GM18517 (cell line): ENCODE measurements around the gene LTA4H.
A peak's percentile ranks its signal among the peaks of the same experiment; 100 is the strongest.

ENCODE experiments used
- ATAC-seq: cut with Tn5 transposase; IDR thresholded peaks from one replicate; pipeline ENCODE4 v1.9.1; 2021; ENCODE audit warnings: mild to moderate bottlenecking, moderate library complexity; ENCODE audit not compliant: unreplicated experiment

Gene LTA4H

DNA sequence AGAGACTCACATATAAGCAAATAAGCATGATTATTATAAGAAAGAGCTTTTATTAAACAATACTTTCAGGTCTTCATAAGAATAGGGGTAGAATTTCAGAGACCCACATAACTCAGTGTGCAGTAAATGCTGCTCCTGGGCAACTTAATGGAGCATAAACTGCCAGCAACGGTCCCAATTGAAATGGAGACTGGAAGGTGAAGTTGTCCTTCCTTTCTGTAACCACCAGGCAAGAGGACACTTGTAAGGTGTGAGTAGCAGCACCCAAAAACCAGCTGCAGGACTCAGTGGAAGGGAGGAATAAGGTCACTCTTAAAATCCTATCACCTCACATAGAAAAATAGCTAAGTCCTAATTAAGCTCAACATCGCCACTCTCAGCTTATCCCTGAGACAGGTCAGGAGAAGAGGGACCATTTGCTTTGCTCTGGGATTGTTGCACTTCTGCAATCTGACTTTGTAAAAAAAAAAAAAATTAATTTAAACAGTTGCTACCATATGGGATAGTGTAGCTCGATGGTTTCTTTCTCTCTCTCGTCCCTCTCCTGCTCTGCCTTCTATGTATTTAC is 22.7 kb upstream of the LTA4H start:
- no peak for ATAC-seq

DNA sequence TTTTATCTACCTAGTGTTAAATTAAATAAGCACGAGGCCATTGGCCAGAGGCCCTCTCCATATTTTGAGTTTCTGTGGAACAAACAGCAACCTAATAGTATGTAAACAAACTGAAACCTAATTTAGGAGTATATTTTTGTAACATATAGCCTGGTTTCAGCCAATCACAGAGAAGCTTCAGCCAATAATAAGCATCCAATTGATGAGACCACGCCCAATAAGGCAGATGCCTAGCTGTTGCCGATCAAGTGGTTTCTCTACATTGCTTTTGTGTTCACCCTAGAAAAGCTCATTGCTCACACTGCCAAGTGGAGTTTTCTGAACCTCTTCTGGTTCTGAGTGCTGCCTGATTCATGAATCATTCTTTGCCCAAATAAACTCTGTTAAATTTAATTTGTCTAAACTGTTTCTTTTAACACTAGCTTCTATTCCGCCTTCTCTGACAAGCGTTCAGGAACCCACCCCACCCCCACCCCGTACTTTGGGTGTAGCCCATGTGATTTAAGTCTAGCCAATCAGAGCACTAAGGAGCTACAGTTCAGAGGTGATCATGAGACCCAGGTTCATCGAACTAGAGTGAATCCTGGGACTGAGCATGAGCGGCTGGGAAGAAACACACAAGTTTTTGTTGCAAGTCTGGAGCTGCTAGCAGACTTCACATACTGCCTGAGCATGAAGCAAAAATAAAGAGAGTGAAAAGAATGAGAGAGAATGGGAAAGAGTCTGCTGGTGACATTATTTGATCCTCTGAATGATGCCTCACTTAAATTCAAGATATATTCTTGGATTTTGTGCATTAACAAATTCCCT is 21.5 kb upstream of the LTA4H start:
- no peak for ATAC-seq

DNA sequence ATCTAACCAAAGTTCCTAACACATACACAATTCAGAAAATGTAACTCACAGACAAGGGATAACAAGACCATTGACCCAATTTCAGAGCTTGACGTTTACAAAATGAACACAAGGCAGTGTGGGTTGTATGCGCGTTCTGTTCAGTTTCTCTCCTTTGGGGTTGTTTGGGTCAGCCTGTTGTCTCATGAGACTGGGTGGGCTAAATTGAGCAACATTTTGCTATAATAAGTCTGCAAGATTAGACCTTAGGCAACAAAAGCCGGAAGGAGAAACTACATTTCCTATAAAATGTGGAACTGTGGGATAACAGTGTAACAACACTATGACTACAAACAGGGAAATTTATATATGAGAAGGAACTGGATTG is 18.8 kb upstream of the LTA4H start:
- no peak for ATAC-seq

DNA sequence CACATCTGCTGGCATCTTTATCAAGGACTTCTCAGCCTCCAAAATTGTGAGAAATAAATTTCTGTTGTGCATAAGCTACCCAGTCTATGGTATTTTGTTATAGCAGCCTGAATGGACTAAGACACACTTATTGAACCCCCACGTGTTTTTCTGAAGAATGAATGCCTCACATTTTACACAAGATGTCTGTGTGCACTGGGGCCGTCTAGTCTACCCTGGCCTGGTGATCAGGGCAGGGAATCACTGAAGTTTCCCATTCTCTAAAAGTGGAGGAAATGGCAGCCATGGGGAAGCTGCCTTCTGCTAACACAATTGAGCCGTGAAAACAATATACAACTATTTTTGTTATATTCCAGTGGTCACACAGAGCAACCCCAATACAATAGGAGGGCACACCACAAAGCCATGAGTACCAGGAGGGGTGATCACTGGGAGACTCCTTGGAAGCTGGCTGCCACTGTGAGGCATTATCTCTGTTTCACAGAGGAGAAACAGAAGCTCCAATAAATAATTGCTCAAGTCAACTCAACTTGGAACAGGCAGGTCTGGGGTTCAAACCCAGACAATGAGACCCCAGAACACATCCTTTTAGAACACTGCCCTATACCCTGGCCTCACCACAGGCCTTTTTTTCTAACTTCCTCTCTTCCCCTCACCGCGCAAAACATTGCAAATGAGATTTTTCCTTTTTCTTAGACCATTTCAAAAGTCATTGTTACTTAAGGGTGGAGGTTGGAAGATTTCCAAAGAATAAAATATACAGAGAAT is 18.3 kb upstream of the LTA4H start:
- no peak for ATAC-seq

DNA sequence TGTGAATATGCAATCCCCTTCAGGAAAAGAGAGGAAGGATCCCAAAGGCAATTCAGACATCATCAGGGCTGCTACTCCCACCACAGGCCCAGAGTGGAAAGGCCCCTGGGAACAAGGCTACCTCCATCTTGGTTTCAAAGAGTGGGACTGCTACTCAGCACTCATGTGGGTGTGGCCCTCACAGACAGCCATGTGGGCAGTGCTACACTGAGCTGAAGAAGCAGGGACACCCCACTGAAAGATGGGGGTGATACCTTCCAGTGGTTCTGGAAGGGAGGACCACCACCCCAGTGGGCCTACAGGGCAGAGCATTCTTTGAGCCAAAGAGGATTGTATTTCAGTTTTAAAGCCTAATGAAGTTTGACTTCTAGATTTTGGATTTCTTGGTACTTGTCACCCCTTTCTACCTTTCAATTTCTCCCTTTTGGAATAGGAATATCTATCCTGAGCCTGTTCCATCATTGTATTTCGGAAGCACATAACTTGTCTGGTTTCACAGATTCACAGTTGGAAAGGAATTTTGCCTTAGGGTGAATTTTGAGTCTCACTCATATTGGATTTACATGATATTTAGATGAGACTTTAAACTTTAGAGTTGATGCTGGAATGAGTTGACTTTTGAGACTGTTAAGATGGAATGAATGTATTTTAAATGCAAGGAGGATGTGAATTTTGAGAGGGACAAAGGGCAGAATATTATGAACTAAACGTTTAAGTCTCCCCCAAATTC is 16.5 kb upstream of the LTA4H start:
- no peak for ATAC-seq

DNA sequence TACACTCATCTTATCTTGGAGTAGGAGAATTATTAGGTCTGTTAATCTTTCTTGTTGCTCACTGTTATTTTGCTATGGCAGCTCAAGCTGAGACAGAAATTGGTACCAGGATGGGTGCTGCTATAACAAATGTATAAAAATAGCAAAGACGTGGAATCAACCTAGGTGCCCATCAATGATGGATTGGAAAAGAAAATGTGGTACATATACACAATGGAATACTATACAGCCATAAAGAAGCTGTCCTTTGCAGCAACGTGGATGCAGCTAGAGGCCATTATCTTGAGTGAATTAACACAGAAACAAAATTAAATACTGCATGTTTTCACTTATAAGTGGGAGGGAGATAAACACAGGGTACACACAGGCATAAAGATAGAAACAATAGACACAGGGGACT is 14.8 kb upstream of the LTA4H start:
- no peak for ATAC-seq

DNA sequence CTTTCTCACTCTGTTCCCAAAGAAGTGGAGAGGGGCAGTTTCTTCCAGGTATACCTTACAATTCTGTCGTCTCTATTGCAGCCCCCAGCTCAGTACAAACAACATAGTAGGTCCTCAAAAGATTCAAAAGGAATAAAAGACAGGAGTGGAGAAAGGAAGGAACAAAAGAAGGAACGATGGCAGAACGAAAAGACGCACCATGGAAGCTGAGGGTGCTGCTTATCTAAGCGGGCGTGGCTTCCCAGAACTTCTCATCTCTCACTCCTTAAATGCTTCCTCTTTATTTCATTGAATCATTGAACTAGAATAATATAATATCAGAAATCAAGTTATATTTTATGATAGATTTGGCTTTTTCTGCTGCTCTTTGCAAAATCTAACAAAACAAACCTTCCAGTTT is 13.7 kb upstream of the LTA4H start:
- ATAC-seq = no peak

DNA sequence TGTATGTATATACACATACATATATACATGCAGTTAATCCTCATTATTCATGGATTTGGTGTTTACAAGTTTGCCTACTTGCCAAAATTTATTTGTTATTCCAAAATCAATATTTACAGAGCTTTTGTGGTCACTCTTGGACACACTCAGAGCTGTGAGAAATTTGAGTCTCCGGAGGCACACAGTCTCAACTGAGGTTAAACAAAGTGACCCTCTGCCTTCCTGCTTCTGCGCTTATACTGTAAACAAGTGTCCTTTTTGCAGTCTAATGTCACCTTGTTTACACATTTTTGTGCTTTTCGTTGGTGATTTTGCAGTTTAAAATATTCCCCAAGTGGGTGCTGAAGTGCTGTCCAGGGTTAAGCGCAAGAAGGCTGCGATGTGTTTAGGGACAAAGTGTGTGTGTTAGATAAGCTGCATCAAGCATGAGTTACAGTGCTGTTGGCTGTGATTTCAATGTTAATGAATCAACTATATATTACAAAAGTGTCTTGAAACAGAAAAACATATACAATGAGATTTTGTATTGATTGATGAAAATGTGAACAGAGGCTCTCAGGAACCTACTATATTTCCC is 13.1 kb upstream of the LTA4H start:
- ATAC-seq = no peak

DNA sequence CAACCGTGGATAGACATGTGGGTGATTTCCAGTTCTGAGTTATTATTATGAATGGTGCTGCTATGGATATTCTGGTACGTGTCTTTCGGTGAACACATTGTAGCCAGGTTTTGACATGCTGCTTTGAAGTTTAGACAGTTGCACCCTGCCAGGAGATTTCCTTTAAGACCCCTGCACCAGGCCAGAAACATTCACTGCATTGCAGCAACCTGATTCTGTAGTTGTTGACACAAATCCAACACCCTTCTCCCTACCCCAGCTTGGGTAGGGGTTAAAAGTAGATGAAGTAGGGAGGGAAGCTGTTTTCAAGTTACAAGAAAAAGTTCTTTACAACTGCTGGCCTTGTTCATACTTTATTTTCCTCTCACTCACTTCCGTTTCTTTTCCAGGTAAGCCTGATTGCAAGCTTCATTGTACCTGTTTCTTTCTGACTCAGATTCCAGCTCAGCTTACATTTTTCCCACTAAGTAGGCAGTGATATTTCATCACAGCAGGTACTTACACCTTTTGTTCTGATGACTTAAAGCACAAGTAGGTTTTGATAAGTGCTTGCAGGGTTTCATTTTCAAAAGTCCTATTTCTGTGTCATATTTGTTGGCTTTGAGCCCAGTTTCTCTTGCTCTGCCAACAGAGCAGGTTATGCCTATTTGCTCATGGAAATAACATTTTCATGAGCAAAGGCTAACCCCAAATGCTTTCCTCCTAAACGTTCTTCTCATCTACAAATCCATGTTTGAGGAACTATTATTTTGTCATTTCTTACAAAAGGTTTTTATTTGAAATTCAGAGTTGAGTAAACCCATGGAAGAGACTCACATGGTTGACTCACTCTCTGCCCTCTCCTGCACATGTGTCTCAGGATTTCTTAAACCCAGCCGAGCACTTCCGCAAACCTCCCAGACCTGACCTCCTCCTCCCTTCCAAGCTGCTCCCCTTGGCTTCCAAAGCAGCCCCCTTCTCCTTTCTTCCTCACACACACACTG is 12.1 kb upstream of the LTA4H start:
- peak; percentile 87 for ATAC-seq

DNA sequence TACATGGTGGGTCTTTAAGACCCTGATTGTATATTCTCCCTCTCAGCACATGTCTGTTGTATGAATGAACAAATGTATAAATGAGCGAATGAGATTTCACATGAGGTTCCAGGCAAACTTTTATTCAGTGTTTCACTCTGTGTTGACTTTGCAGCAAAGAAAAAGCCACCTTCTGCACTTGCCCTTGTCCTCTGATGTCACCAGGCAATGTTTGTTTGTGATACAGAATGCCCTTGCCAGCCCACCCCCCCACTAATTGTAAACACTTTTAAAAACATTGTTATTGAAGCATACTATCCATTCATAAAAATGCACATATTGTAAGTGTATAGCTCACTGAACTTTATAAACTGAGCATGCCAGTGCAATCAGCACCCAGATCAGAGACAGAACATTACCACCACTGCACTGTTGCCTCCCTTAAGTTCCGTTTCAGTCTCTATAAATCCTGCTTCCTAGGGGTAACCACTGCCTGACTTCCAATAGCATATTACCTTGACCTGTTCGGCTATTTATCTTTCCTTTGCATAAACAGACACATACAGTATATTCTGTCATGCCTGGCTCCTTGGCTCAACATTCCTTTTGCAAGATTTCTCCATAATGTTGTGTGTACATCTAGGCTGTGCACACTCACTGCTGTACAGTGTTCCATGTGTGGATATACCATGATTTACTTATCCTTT is 11.3 kb upstream of the LTA4H start:
- no peak for ATAC-seq

DNA sequence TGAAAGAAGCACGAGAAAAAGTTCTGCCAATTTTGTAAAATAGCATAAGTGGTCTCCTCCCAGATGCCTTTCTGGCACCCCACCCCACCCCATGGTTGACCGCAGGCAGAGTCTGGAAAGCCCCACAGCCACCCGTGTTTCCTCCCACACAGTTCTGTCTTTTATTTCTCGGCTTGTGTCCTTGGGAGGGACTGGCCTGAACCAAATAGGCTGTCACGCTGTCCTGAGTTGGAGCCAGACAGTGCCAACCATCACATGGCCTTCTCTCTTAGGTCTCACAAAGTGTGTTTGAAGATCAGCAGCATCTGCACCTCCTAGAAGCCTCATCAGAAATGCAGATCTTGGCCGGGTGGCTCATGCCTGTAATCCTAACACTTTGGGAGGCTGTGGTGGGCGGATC is 10.2 kb upstream of the LTA4H start:
- ATAC-seq = no peak

DNA sequence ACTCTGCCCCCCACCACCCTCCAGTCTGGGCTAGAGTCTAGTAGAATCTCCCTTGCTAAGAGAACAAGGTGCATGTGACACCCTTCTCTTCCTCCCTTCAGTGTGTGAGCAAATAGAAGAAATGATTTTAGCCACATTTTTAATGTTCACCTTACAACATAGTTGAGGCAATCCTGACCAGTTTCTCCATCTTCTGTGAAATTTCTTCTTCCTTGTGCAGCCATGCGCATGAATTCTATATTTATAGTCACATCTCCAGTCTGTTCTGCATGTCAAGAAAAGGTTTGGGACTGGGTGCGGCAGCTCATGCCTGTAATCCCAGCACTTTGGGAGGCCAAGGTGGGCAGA is 9.5 kb upstream of the LTA4H start:
- no peak for ATAC-seq

DNA sequence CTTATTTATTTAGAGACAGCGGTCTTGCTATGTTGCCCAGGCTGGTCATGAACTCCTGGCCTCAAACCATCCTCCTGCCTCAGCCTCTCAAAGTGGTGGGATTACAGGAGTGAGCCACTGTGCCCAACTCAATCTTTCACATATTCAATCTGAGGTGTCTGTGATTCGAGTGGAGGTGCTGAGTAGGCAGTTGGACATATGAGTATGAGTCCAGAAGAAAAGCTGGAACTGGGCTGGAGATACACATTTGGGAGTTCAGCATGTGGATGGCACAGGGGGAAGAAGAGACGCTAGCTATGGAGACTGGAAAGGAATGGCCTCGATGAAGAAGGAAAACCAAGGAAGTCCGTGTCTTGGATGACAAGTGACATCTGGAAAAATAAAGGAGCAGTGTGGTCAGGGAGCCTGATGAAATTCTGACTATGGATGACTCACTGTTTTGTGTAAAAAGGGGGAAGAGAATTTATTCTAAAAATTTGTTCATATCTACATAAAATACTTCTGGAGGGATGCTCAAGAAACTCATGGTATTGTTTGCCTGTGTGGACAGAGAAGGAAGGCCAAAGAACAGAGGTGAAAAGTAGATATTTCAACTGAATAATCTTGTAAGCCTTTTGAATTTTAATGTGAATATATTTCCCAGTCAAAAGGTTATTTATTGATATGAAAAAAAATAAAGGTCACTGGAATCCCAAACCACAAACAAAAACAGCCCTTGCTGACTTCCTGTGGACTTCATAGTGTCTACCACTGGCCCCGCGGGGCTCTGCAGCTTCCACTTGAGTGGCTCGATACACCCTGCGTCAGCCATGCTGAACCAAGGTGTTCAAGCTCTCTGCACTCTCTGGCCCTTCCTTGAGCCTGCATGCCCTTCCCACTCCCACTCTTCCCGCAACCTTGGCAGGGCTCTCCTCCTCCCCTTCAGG is 8.9 kb upstream of the LTA4H start:
- no peak for ATAC-seq

DNA sequence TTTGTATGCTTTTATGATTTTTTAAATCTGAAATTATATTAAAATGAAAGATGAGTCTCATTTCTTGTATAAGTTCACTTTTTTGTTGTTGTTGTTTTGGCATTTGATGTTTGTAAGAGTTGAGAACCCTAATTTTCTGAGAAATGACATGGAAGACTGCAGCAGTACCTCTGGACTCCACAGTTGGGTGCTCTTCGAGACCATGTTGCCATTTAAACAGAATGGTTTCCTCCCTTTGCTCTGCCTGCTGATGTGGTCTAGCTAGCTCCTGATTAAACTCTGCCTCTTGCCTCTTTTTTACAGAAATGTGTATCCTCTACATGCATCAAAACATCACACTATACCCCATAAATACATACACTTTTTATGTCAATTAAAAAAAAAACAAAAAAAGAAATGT is 5.8 kb upstream of the LTA4H start:
- no peak for ATAC-seq

DNA sequence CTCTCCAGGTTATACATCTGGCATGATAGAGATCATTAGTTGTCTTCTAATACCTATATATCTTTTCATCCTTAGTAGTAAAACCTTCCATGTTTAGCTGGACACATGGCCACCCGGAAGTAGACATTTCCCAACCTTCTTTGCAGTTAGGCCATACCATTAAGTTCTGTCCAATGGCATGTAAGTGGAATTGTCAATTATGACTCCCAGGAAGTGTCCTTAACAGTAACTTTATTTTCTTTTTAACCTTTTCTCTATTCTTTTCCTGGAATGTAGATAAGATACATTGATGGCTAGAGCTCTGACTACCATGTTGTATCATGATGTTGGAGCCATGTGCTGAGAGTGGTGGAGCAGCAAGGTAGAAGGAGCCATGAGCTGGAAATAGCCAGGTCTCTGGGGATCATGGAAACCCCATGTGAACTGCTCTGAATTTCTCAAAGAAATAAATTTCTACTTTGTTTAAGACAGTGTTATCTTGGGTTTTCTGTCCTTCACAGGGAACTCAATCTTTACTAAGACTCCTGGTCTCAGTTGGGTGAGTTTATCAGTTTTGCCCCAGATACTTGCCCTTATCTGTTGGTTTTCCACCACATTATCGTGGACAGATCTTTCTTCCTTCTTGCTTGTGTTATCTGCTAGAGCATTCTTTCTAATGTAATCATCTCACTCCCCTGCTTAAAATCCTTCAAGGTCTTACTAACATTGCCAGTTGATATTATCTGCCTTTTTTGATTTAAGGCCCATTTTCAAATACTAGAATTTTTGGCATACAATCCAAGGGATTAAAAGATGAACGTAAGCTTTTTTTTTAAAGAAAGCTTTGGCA is 5.1 kb upstream of the LTA4H start:
- ATAC-seq = no peak

DNA sequence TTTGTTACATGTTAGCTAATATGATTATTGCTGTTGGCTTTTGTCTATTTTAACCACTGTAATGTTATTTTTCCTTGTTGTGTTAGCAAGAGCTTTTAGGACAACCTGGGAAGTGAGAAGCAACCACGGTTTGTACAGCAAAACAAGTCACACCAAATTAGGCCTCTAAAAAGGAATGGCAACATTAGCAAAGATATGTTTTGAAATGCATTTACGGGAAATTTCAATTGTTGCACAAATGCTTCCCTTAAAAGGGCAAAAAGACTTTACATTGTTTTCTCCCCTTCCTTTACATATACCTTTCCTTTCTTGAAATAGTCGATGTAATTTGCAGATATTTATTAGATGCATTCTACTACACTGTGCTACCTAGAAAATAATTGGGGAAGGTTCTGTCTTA is 4.1 kb upstream of the LTA4H start:
- no peak for ATAC-seq

DNA sequence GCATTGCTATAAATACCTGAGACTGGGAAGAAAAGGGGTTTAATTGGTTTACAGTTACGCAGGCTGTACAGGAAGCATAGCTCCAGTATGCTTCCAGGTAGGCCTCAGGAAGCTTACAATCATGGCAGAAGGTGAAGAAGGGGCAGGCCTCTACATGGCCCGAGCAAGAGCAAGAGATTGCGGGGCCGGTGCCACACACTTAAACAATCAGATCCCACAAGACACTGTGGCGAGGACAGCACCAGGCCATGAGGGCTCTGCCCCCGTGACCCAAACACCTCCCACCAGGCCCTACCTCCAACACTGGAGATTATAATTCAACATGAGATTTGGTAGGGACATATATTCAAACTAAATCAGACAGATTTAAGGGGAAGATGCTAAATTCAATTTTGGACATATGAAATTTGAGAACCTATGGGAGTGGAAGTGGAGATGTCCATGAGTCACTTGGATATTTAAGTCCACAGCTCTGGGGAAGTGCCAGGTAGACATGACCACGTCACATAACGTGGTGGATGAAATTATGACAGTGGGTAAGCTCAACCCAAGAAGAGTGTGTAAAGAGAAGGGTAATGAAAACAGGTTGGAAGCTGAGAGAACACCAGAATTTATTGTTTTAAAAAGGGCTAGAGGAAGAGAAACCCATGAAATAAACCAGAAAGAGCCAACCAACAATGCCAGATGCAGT is 1.5 kb upstream of the LTA4H start:
- ATAC-seq = no peak
